ENCODE data around the gene RNF10.

DNA sequence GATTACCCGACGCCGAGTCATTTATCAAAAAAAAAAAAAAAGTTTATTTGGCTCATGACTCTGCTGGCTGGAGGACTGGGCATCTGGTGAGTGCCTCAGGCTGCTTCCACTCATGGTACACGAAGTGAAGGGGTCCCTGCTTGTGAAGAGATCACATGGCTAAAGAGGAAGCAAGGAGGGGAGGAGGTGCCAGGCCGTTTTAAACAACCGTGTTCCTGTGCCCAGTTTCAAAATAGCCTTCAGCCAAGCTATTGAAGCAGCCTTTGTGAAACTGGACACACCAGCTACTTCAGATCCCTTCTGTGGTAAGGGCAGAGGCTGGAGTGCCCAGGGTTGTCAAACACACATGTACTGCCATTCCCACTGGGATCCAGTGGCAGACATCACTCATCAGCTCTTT is 39.4 kb downstream of the RNF10 start:
- TF ChIP-seq, protein P1, sequence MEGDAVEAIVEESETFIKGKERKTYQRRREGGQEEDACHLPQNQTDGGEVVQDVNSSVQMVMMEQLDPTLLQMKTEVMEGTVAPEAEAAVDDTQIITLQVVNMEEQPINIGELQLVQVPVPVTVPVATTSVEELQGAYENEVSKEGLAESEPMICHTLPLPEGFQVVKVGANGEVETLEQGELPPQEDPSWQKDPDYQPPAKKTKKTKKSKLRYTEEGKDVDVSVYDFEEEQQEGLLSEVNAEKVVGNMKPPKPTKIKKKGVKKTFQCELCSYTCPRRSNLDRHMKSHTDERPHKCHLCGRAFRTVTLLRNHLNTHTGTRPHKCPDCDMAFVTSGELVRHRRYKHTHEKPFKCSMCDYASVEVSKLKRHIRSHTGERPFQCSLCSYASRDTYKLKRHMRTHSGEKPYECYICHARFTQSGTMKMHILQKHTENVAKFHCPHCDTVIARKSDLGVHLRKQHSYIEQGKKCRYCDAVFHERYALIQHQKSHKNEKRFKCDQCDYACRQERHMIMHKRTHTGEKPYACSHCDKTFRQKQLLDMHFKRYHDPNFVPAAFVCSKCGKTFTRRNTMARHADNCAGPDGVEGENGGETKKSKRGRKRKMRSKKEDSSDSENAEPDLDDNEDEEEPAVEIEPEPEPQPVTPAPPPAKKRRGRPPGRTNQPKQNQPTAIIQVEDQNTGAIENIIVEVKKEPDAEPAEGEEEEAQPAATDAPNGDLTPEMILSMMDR (IDR thresholded peaks at IDR 0.05 in 2 of 3, conservative IDR thresholded peaks at IDR 0.05 in 1 of 3; ENCODE audit: control insufficient read depth in 2 of 3, extremely low read depth in 1 of 3, insufficient read depth in 1 of 3, low read depth in 3 of 3, low read length in 3 of 3) = no peak
- TF ChIP-seq RELA (IDR thresholded peaks at IDR 0.05; ENCODE audit: borderline replicate concordance, partially characterized antibody) (no peak), EP300 (IDR thresholded peaks at IDR 0.05; ENCODE audit: borderline replicate concordance in 1 of 2, control insufficient read depth in 1 of 2, low read depth in 2 of 2, low read length in 2 of 2) (no peak), SRF (IDR thresholded peaks at IDR 0.05; ENCODE audit: low read depth in 2 of 2, low read length in 2 of 2) (no peak), POLR2AphosphoS2 (IDR thresholded peaks at IDR 0.05; ENCODE audit: low read depth, low read length) (no peak), SREBF2 (IDR thresholded peaks at IDR 0.05; ENCODE audit: low read length) (no peak), CEBPB (IDR thresholded peaks at IDR 0.05; ENCODE audit: borderline replicate concordance in 1 of 2, low read depth in 2 of 2, low read length in 2 of 2) (no peak), NFIC (IDR thresholded peaks at IDR 0.05; ENCODE audit: low read depth, low read length) (no peak), NRF1 (conservative IDR thresholded peaks at IDR 0.05; ENCODE audit: low read depth, low read length) (no peak), CBFB (IDR thresholded peaks at IDR 0.05; ENCODE audit: low read depth) (no peak), HCFC1 (IDR thresholded peaks at IDR 0.05; ENCODE audit: low read length) (no peak)

All from GM12878 (cell line).